ENCODE results near the gene AHSG.
"Not testable (repeated sequence)": the region's sequence is repeated elsewhere in the genome, so short reads cannot be mapped to it uniquely, and the experiment has no call there.

The AHSG gene

DNA sequence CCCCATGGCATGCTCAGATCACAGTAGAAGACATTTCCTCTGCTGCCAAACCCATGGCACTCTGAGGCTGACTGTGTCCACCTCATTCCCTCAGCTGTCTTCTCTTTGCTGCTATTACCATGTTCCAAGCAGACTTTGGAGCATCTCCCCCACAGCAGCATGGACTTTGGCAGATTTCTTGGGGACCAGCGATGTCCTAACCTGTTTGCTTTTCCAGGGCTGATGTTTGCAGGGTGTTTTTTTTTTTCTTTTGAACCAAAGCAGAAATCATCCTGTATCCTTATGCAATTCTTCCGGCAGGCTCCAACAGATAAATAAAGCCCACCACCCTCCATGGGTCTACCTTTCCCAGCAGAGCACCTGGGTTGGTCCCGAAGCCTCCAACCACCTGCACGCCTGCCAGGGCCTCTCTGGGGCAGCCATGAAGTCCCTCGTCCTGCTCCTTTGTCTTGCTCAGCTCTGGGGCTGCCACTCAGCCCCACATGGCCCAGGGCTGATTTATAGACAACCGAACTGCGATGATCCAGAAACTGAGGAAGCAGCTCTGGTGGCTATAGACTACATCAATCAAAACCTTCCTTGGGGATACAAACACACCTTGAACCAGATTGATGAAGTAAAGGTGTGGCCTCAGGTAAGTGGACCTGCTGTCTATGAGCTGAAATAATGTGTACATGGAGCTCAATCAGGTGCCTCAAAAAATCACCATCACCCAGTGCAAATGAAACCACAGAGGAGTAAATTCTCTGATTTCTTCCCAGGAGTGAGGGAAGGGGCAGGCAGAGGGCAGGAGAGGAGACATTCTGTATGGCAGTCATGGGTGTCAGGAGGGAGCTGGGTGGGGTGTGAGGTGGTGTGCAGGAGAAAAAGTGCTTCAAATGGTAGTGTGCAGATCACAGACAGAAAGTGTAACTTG lies at the start of gene AHSG:
AHSG (plus strand) TSS at position 340 of the 916 bp plus-strand sequence; CDS start at position 422, 82 bp downstream.
- no peak for DNase-seq

GRCh38 chr3:186564586-186564985 lies 48.3 kb upstream of the AHSG start:
- DNase-seq = no peak

- DNase-seq = no peak
Measured at GRCh38 chr3:186566772-186567071, 46.1 kb upstream of the AHSG start.

DNA sequence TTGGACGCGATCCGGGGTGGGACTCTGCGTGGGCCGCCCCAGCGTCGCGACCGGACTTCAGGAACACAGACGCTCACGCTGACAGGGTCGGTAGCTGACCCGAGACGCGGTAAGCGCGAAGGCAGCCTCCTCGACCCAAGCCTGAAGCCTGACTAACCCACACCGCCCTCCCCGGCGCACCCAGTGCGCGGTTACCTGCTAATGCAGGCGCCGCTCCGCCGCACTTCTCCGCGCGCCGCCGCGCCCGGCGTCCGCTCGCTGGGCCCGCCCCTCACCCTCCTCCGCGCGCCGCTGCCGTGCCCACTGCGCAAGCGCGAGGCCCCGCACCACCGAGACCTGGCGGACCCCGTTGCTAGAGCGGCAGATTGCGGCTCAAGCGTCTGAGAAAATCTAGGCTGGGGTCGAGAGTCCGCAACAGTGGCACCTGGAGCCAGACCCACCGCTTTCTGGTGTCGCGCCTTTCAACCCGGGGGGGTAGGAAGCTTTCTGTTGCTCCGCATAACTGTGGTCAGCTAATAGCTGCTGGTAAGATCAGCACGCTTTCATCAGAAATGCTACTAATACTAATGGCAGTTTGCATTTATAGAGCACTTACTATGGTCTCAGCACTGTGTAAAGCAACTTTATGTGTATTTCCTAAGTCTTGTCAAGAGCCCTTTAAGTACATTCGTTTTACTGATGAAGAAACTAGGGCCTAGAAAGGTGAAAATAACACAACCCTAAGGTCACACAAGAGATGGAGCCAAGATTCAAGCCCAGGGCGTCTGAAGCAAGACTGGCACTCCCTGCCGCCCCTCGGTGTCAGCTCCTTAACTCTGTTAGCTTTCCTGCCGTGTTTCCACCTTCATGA lies 45.6 kb upstream of the AHSG start, which contains the start of gene TBCCD1:
TBCCD1 (minus strand) TSS at position 268 of the 850 bp plus-strand sequence. CDS start 3,010 bp downstream, outside the sequence.
- DNase-seq = peak; percentile 47 to 93 (median 86)

DNA sequence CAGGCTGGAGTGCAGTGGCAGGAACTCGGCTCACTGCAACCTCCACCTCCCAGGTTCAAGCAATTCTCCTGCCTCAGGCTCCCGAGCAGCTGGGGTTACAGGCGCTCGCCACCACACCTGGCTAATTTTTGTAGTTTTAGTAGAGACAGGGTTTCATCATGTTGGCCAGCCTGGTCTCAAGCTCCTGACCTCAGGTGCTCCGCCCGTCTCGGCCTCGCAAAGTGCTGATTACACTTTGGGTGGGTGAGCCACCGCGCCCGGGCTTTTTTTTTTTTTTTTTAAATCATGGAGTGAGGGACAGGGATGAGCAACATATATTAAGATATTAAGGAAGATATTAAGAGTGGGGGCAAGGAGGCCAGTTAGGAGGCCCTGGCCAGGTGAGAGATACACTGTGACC lies 43.5 kb upstream of the AHSG start:
- DNase-seq = peak in 1 of 58 donors; percentile 3

DNA sequence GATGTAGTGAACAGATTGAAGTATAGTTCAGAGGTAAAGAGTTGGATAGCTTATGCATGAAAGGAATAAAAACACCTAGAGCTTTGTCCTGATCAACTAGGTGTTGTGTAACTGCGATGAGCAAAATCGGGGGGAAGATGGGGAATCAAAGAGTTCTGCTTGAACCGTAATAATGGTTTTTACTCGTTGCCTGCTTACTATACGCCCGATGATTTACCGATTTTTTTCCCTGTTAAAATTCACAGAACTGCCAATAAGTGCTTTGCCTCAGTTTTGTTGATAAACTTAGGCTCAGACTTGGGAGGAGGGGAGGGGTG lies 43.1 kb upstream of the AHSG start:
- no peak for DNase-seq

GRCh38 chr3:186570096-186570940 lies 42.5 kb upstream of the AHSG start, which contains the start of gene DNAJB11:
TSS of gene DNAJB11 (plus strand) at chr3:186570720. CDS start at chr3:186570898, 178 bp downstream.
- peak; percentile 71 to 100 (median 99) for DNase-seq

DNA sequence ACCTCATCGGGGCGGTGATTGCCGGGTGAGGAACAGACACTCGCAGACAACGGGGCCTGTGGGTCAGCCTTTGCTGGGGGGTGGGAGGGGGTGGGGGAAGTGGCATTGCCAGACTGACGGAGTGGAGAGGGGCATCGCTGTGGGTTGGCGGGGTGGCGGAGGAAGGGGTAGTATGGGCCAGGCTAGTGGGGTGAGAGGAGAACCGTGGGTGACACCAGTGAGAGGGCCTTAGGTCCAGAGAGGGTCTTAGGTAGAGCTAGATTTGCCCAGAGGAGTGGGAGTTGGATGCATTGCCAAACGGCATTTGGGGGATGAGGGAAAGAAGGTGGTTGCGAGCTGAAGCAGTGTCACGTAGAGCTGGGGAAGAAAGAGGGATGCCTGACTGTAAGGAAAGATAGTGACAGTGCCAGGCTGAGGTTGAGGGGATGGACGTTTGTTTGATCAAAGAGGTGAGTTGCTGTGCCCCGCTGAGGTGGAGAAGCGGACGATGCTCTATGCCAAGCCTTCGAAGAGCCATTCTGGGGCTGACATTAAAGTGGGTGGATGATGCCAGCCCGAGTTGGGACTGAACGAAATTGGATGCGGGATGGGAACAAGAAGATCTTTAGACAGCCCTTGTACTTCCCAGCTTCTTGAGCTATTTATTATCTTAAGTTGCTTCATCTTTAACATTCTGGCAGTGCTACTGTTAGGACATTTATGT lies 41.8 kb upstream of the AHSG start:
- peak in 4 of 58 donors; percentile 35 to 49 (median 46) for DNase-seq

DNA sequence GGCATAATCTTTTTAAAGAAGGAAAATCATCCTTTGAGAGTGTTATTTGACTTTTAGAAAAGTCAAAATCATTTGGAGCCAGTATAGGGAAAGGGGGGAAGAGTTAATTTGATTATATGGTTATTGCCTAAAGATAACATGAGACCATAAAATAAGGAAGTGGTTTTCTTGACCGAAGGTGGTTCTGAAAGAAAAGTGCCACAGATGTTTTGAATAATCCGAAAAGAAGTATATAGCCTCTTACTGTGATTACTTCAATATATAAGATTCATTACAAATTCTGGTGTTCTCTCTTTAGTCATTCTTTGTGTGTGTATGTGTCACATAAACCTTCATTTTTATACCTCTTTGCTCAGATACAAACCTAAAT lies 41.2 kb upstream of the AHSG start:
- no peak for DNase-seq

DNA sequence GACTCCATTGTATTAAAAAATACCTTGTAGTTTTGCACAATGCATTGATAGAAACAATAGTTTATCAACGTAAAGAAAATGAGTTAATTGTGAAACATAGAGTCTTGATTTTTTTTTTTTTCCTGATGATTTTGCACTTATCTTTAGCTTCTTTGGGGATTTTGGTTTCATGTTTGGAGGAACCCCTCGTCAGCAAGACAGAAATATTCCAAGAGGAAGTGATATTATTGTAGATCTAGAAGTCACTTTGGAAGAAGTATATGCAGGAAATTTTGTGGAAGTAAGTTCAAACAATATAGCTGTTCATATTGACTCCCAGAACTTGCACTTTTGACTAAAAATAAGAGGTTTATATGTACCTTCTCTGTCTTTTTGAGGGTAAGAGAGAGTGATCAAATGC lies 35.3 kb upstream of the AHSG start:
- DNase-seq = no peak

- no peak for DNase-seq
Measured at GRCh38 chr3:186580785-186581184, 32.1 kb upstream of the AHSG start.

DNA sequence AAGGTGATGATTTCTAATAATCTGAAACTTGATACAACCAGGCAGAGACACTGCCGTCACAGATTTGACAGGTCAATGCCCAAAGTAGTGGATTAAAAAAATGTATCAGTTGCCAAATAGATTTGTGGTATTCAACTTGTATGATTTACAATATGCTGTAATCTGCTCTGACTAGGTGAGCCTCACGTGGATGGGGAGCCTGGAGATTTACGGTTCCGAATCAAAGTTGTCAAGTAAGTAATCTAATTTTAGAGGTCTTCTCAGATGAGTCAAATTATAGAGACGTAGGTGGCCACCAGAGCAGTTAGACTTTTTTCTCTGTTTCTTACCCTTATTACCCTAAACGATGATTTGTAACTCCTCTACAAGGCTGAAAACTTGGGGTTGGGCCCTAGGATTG lies 30.3 kb upstream of the AHSG start:
- DNase-seq = no peak

- no peak for DNase-seq
Measured at GRCh38 chr3:186583831-186584230, 29.0 kb upstream of the AHSG start.

GRCh38 chr3:186586245-186586644 lies 26.6 kb upstream of the AHSG start:
- DNase-seq = not testable (repeated sequence)

GRCh38 chr3:186587183-186587582 lies 25.7 kb upstream of the AHSG start:
- DNase-seq = no peak

DNA sequence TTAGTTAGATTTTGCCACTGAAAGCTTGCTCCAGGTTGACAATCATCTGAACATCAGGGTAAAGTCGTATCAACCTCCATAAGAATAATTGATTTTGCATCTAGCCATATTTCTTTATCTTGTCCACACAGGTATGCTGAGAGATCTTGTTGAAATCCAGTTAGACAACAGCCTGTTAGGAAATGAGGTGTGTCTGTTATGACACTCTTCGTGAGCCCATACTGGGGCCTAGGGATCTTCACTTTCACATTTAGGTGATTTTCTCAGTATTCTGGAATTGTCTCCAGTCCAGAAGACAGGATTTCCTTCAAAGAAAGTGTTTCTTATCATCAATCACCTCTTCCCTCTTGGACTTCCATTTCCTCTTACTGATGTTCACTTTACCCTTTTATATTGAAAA lies 24.2 kb upstream of the AHSG start:
- DNase-seq = no peak

GRCh38 chr3:186589121-186589520 lies 23.7 kb upstream of the AHSG start:
- DNase-seq = no peak

- no peak for DNase-seq
Measured at GRCh38 chr3:186589856-186590579, 22.8 kb upstream of the AHSG start.

DNA sequence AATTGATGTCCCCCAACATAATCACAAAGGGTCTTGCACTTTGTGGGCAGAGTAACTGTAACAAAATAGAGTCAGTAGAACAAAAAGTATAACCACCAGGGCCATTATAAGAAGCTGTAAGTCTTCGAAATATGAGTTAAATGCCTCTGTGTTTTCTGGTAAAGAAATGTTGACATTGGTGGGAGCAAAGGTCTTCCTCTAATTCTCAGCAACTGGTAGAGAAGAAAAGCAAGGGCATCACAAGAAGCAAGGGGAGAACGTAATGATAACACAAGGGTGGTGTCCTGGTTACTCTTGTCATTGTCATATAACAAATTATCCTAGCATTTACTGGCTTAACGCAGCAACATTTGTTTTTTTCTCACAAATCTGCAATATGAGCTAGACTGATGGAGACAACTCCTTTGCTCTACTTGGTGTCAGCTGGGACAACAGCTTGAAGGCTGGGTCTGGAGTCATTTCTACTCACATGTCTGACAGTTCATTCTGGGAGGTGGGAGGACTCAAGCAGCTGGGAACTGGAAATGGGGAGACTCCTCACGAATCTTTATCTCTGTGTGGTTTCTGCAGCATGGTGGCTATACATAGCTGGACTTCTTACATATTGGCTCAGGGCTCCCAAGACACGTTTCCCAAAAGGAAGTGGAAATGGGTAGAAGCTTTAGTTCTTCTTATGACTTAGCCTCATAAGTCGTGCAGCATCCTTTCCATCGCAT lies 22.1 kb upstream of the AHSG start:
- peak in 3 of 58 donors; percentile 2 to 4 (median 4) for DNase-seq

Data from anterior cingulate cortex (tissue), 58 donors.